IMR-90 (cell line): ENCODE results near the gene NR1I3. TPM values are rescaled to one million over a fixed set of nuclear protein-coding genes. Genes with fewer than 3 reads are reported as not detected.

Experiments
- ATAC-seq: fragments of 200-7000 bp; cut with Tn5 transposase; 2 replicates; pipeline ENCODE4 v1.9.1; 2020; ENCODE audit warnings: low read depth, mild to moderate bottlenecking, moderate library complexity
- BruUV-seq: library from RNA; stranded (reverse); fragments of 400-500 nt; replicated peaks from 2 replicates; lab custom pipeline; 2021; lab: Mats Ljungman, UMichigan
- CTCF ChIA-PET: fragments of 300-600 bp; formaldehyde crosslinking; extraction: SDS; loops from one replicate; lab custom pipeline; 2021; ENCODE audit warnings: antibody characterized with exemption; lab: Yijun Ruan, JAX
- POLR2A ChIA-PET: fragments of 300-600 bp; sonication (Branson Sonifier 250); formaldehyde crosslinking; loops from one replicate; lab custom pipeline; 2022; ENCODE audit warnings: antibody characterized with exemption; ENCODE audit not compliant: unreplicated experiment; lab: Charles Lee
- DNase-seq: peaks from one replicate; pipeline ENCODE4 v3.0.0; 2013
- H2AFZ ChIP-seq: replicated peaks from 2 replicates; pipeline ENCODE3; 2013; ENCODE audit warnings: low read length, mild to moderate bottlenecking; ENCODE audit not compliant: poor library complexity
- H2AK5ac ChIP-seq: 2 replicates; pipeline ENCODE4 v1.6.1; 2013; ENCODE audit warnings: low read depth, low read length, inconsistent platforms
- H2AK9ac ChIP-seq: replicated peaks from 2 replicates; pipeline ENCODE3; 2013; ENCODE audit warnings: mild to moderate bottlenecking, low read depth, low read length, moderate library complexity; ENCODE audit not compliant: poor library complexity
- H2BK120ac ChIP-seq: 2 replicates; pipeline ENCODE4 v1.6.1; 2013; ENCODE audit warnings: low read depth, low read length, inconsistent platforms
- H2BK15ac ChIP-seq: 3 replicates; pipeline ENCODE4 v1.6.1; 2013; ENCODE audit warnings: low read depth, low read length, inconsistent platforms
- H2BK20ac ChIP-seq: 2 replicates; pipeline ENCODE4 v1.6.1; 2013; ENCODE audit warnings: low read depth, mild to moderate bottlenecking, inconsistent platforms, low read length, moderate library complexity
- H2BK5ac ChIP-seq: 2 replicates; pipeline ENCODE4 v1.6.1; 2013; ENCODE audit warnings: mild to moderate bottlenecking, low read depth, low read length, inconsistent platforms; ENCODE audit not compliant: poor library complexity, severe bottlenecking
- H3K14ac ChIP-seq: replicated peaks from 2 replicates; pipeline ENCODE4 v1.6.1; 2013; ENCODE audit warnings: low read depth, low read length, inconsistent platforms
- H3K18ac ChIP-seq: 2 replicates; pipeline ENCODE4 v1.6.1; 2013; ENCODE audit warnings: low read depth, low read length, control low read depth
- H3K23ac ChIP-seq: 2 replicates; pipeline ENCODE4 v1.6.1; 2013; ENCODE audit warnings: low read depth, low read length, inconsistent platforms
- H3K27ac ChIP-seq: 2 replicates; pipeline ENCODE4 v1.5.1; 2013; ENCODE audit warnings: mild to moderate bottlenecking, control low read depth, low read length; ENCODE audit not compliant: insufficient read depth
- H3K27me3 ChIP-seq: 2 replicates; pipeline ENCODE4 v1.6.1; 2013; ENCODE audit warnings: low read length; ENCODE audit not compliant: control insufficient read depth, insufficient read depth
- H3K36me3 ChIP-seq: 2 replicates; pipeline ENCODE4 v1.6.1; 2013; ENCODE audit warnings: low read length, mixed read lengths; ENCODE audit not compliant: control insufficient read depth, insufficient read depth
- H3K4ac ChIP-seq: 2 replicates; pipeline ENCODE4 v1.6.1; 2013; ENCODE audit warnings: low read depth, low read length, inconsistent platforms
- H3K4me1 ChIP-seq: 2 replicates; pipeline ENCODE4 v1.6.1; 2013; ENCODE audit warnings: low read length, mixed read lengths; ENCODE audit not compliant: control insufficient read depth, insufficient read depth
- H3K4me2 ChIP-seq: 2 replicates; pipeline ENCODE4 v1.6.1; 2013; ENCODE audit warnings: low read depth, mild to moderate bottlenecking, control low read depth, low read length, moderate library complexity
- H3K4me3 ChIP-seq: 2 replicates; pipeline ENCODE4 v1.5.1; 2013; ENCODE audit warnings: low read depth, mild to moderate bottlenecking, control low read depth, low read length, moderate library complexity; ENCODE audit not compliant: insufficient read depth
- H3K56ac ChIP-seq: 2 replicates; pipeline ENCODE4 v1.6.1; 2013; ENCODE audit warnings: low read length, inconsistent platforms; ENCODE audit not compliant: insufficient read depth; ENCODE audit errors: extremely low read depth
- H3K79me1 ChIP-seq, 2 experiments: 2 replicates each; pipeline ENCODE4 v1.6.1; 2013; ENCODE audit warnings: low read length in 2 of 2, inconsistent platforms in 1 of 2, low read depth in 1 of 2
- H3K9ac ChIP-seq: 2 replicates; pipeline ENCODE4 v1.6.1; 2013; ENCODE audit warnings: low read depth, low read length, control low read depth
- H3K9me1 ChIP-seq: 2 replicates; pipeline ENCODE4 v1.6.1; 2013; ENCODE audit warnings: low read length, inconsistent platforms; ENCODE audit not compliant: insufficient read depth
- H3K9me3 ChIP-seq: 2 replicates; pipeline ENCODE4 v1.6.1; 2013; ENCODE audit warnings: low read length; ENCODE audit not compliant: control insufficient read depth, insufficient read depth
- H4K20me1 ChIP-seq: 2 replicates; pipeline ENCODE4 v1.6.1; 2013; ENCODE audit warnings: low read length, inconsistent platforms; ENCODE audit not compliant: insufficient read depth
- H4K5ac ChIP-seq: 2 replicates; pipeline ENCODE4 v1.6.1; 2013; ENCODE audit warnings: mild to moderate bottlenecking, low read depth, low read length, control low read depth
- H4K8ac ChIP-seq, 2 experiments: 2 replicates each; pipeline ENCODE4 v1.6.1; 2013; ENCODE audit warnings: low read depth in 2 of 2, low read length in 2 of 2, control low read depth in 1 of 2, inconsistent platforms in 1 of 2
- H4K91ac ChIP-seq: 2 replicates; pipeline ENCODE4 v1.6.1; 2013; ENCODE audit warnings: low read depth, low read length, inconsistent platforms; ENCODE audit not compliant: insufficient read depth
- BHLHE40 ChIP-seq: fragments of 150-350 bp; IDR thresholded peaks from 2 replicates; pipeline ENCODE4 v1.6.1; 2016; ENCODE audit warnings: mild to moderate bottlenecking, low read depth, low read length
- FOS ChIP-seq: fragments of 150-350 bp; IDR thresholded peaks from 2 replicates; pipeline ENCODE4 v1.6.1; 2016; ENCODE audit warnings: low read depth, low read length
- POLR2A ChIP-seq: IDR thresholded peaks from 2 replicates; pipeline ENCODE4 v1.6.1; 2012; ENCODE audit warnings: mild to moderate bottlenecking, low read depth, low read length
- RCOR1 ChIP-seq: IDR thresholded peaks from 2 replicates; pipeline ENCODE4 v1.6.1; 2012; ENCODE audit warnings: mild to moderate bottlenecking, low read length, improper control_type of control experiment; ENCODE audit not compliant: insufficient replicate concordance
- WGBS, 2 experiments: methylation state at CpG; one replicate each; pipeline versions ENCODE4 v1.1.5 to v1.1.7; 2013; ENCODE audit warnings: missing lambda C conversion rate in 2 of 2; ENCODE audit not compliant: insufficient read length in 1 of 2; ENCODE audit errors: extremely low coverage in 2 of 2; 5-methylcytosine and 5-hydroxymethylcytosine counted together
- dilution Hi-C: fragments of 300-500 bp; cut with HindIII; formaldehyde crosslinking; loops from one replicate; pipeline ENCODE4 v1.14.3; 2018; ENCODE audit warnings: low sequenced_read_pairs; ENCODE audit not compliant: unreplicated experiment
- in situ Hi-C: fragments of 300-500 bp; cut with MboI; formaldehyde crosslinking; loops from 3 replicates; pipeline ENCODE4 v1.14.3; 2019; ENCODE audit warnings: low sequenced_read_pairs, inconsistent platforms, mixed read lengths
- intact Hi-C: fragments of 100-400 bp; cut with micrococcal nuclease; formaldehyde crosslinking; loops from 2 replicates; pipeline ENCODE4 v1.10.0; 2022
- polyA plus RNA-seq, 3 experiments: library from polyadenylated mRNA; depleted of rRNA; stranded (reverse); fragments of >200 nt; gene quantifications; 2 replicates each; pipeline ENCODE4 v1.2.3, GENCODE V29; 2012; ENCODE audit warnings: low replicate concordance in 1 of 3
- total RNA-seq: library from RNA; depleted of rRNA; stranded (reverse); fragments of >200 nt; gene quantifications from 2 replicates; pipeline ENCODE4 v1.2.3, GENCODE V29; 2012
- TF ChIP-seq, protein P1 (sequence below): fragments of 150-350 bp; IDR thresholded peaks from 2 replicates; pipeline ENCODE4 v1.6.1; 2017; ENCODE audit warnings: mild to moderate bottlenecking, antibody characterized with exemption, low read length, low read depth

NR1I3 gene
- total and polyA plus RNA-seq, 2 of the 4 experiments (the other 2 are of a cell fraction), result not detected

DNA sequence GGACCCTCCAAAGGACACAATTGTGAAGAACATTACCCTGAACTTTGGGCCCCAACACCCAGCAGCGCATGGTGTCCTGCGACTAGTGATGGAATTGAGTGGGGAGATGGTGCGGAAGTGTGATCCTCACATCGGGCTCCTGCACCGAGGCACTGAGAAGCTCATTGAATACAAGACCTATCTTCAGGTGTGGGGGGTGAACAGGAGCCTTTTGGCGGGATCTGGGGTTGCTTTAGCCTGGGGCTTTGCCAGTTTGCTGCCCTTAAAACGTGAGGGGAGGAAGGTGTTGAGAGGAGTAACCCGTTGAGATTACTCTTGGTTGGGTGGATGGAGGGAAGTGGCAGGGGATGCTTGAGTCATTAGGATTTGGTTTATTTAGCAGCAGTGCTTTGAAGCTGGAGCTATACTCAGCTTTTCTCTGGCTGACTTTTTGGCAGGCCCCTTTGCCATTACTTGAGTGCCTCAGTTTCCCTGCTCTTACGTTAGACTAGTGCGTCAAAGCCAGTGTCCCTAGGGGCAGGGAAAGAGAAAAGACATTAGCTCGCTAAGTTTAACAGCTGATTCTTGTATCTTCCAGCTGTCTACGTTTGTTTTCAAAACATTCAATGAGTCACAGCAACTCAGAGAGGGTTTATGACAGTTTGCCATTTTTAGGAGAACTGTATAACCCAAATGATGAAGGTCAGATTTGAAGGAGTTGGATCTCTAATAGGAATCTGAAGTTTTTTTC lies 31.4 kb downstream of the NR1I3 start:
- peak overlapping the region; percentile 62 for H3K4me2 ChIP-seq
- H3K14ac ChIP-seq, result no peak overlapping the region
- no TSS peak for BruUV-seq
- H3K9me1 ChIP-seq, result peaks cover 11% of the 10 kb centered on the region
- H3K9me3 ChIP-seq, result no peaks in the 10 kb centered on the region
- H2AFZ ChIP-seq, result no peak overlapping the region
- TF ChIP-seq POLR2A (no peak), RCOR1 (no peak), FOS (peak; percentile 54; the same call in 1 of the 2 replicates), BHLHE40 (peak; percentile 9; the same call in 1 of the 2 replicates)
- TF ChIP-seq, protein P1, sequence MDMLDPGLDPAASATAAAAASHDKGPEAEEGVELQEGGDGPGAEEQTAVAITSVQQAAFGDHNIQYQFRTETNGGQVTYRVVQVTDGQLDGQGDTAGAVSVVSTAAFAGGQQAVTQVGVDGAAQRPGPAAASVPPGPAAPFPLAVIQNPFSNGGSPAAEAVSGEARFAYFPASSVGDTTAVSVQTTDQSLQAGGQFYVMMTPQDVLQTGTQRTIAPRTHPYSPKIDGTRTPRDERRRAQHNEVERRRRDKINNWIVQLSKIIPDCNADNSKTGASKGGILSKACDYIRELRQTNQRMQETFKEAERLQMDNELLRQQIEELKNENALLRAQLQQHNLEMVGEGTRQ, result no peak
- H3K18ac ChIP-seq, result peak overlapping the region; percentile 22; the same call in 1 of the 2 replicates
- H3K4me1 ChIP-seq, result peaks cover 12% of the 10 kb centered on the region
- H3K36me3 ChIP-seq, result peaks cover 29% of the 10 kb centered on the region
- CTCF ChIA-PET, result interaction anchor here (0.7 to 1.1 kb wide), 3 partner anchors 11 to 175 kb away, joined by 3 to 4 read pairs (median 3); no protein-coding TSS in a partner anchor
- intact Hi-C loops, result no loop called here
- no peak overlapping the region for H2BK15ac ChIP-seq
- H4K5ac ChIP-seq, result no peak overlapping the region
- dilution Hi-C loops, result no loop called here
- no peak overlapping the region for H3K4ac ChIP-seq
- peak overlapping the region in 1 of 2 experiments; percentile 2; a peak in 1 of 4 replicates for H4K8ac ChIP-seq
- no peak overlapping the region; the same call in 1 of the 2 replicates for H2AK5ac ChIP-seq
- peaks cover 28 to 54% of the 10 kb centered on the region in 2 experiments for H3K79me1 ChIP-seq
- H3K23ac ChIP-seq, result no peak overlapping the region
- WGBS, 2 experiments, result 95% methylated on average over 4 of the region's 12 CpGs; no CpG with 5 or more reads in 1 of the 2 experiments
- H2BK120ac ChIP-seq, result no peak overlapping the region
- ATAC-seq (peak; percentile 18), DNase-seq (peak; percentile 71)
- POLR2A ChIA-PET, result no interaction called here
- H2AK9ac ChIP-seq, result no peak overlapping the region
- H3K27me3 ChIP-seq, result no peaks in the 10 kb centered on the region
- H4K20me1 ChIP-seq, result peaks cover 12% of the 10 kb centered on the region
- H4K91ac ChIP-seq, result no peak overlapping the region
- in situ Hi-C loops, result no loop called here
- H3K4me3 ChIP-seq, result no peak overlapping the region
- H3K9ac ChIP-seq, result no peak overlapping the region
- H2BK20ac ChIP-seq, result no peak overlapping the region
- no peak overlapping the region for H3K56ac ChIP-seq
- peak overlapping the region; percentile 10 for H2BK5ac ChIP-seq
- peak overlapping the region; percentile 68; the same call in 1 of the 2 replicates for H3K27ac ChIP-seq
